K562 (cell line): ENCODE results near the gene HAS3. TPM values are rescaled to one million over a fixed set of nuclear protein-coding genes. Genes with fewer than 3 reads are reported as not detected.

Experiments used
- ASH1L ChIP-seq: fragments of 450-650 bp; IDR thresholded peaks from 2 replicates; pipeline ENCODE4 v1.6.1; 2018; ENCODE audit warnings: borderline replicate concordance, mild to moderate bottlenecking, low read depth; ENCODE audit not compliant: partially characterized antibody
- ATF7 ChIP-seq: fragments of 450-650 bp; IDR thresholded peaks from 2 replicates; pipeline ENCODE4 v1.7.1; 2014; ENCODE audit warnings: mild to moderate bottlenecking, moderate library complexity
- CBFA2T3 ChIP-seq: fragments of 450-650 bp; IDR thresholded peaks from 2 replicates; pipeline ENCODE4 v1.6.1; 2017
- CREM ChIP-seq: IDR thresholded peaks from 2 replicates; pipeline ENCODE4 v1.6.1; 2014; ENCODE audit warnings: antibody characterized with exemption, low read depth
- FOS ChIP-seq: IDR thresholded peaks from 3 replicates; pipeline ENCODE4 v1.6.1; 2011; ENCODE audit not compliant: insufficient read length; ENCODE audit errors: extremely low read depth
- FOXM1 ChIP-seq, 2 experiments: fragments of 450-650 bp in 1 of 2; sonication (generic) in 1 of 2; formaldehyde crosslinking in 1 of 2; IDR thresholded peaks; 2 replicates each; pipeline versions ENCODE4 v1.6.1 to v1.9.0; 2017 to 2022; ENCODE audit warnings: low read depth in 2 of 2, mild to moderate bottlenecking in 2 of 2, missing genetic modification reagents in 1 of 2, moderate library complexity in 1 of 2
- HDAC2 ChIP-seq: fragments of 450-650 bp; IDR thresholded peaks from 2 replicates; pipeline ENCODE4 v1.6.1; 2016; ENCODE audit warnings: mild to moderate bottlenecking
- HMGN3 ChIP-seq: IDR thresholded peaks from 2 replicates; pipeline ENCODE4 v1.6.1; 2011; ENCODE audit warnings: borderline replicate concordance, low read depth, mild to moderate bottlenecking, mixed read lengths, low read length; ENCODE audit not compliant: insufficient read length; ENCODE audit errors: extremely low read depth
- JUN ChIP-seq, 2 experiments: sonication (generic) in 1 of 2; formaldehyde crosslinking in 1 of 2; IDR thresholded peaks; 2 replicates each; pipeline versions ENCODE4 v1.6.1 to v1.8.0; 2012 to 2022; ENCODE audit warnings: borderline replicate concordance in 2 of 2, mild to moderate bottlenecking in 2 of 2, improper control_type of control experiment in 1 of 2, low read depth in 1 of 2, low read length in 1 of 2, missing genetic modification reagents in 1 of 2
- JUND ChIP-seq, 2 experiments: IDR thresholded peaks; 2 replicates in 1 of 2; 3 replicates in 1 of 2; pipeline ENCODE4 v1.6.1; 2011; ENCODE audit warnings: borderline replicate concordance in 2 of 2, low read depth in 2 of 2, low read length in 2 of 2, improper control_type of control experiment in 1 of 2, missing biosample characterization in 1 of 2, missing genetic modification characterization in 1 of 2, missing genetic modification reagents in 1 of 2
- KDM1A ChIP-seq, 2 experiments: fragments of 450-650 bp; IDR thresholded peaks; 2 replicates each; pipeline ENCODE4 v1.6.1; 2016; ENCODE audit warnings: mild to moderate bottlenecking in 2 of 2
- KHSRP ChIP-seq: fragments of 450-650 bp; IDR thresholded peaks from 2 replicates; pipeline ENCODE4 v1.6.1; 2017
- LCOR ChIP-seq: sonication (generic); formaldehyde crosslinking; IDR thresholded peaks from 2 replicates; pipeline ENCODE4 v1.8.0; 2022; ENCODE audit warnings: mild to moderate bottlenecking, missing genetic modification reagents
- MAFF ChIP-seq: IDR thresholded peaks from 2 replicates; pipeline ENCODE4 v1.6.1; 2012; ENCODE audit warnings: low read length, improper control_type of control experiment
- MCM2 ChIP-seq: fragments of 450-650 bp; IDR thresholded peaks from 2 replicates; pipeline ENCODE4 v1.6.1; 2017; ENCODE audit warnings: low read depth, mild to moderate bottlenecking
- NCOR1 ChIP-seq: fragments of 450-650 bp; IDR thresholded peaks from 2 replicates; pipeline ENCODE4 v1.6.1; 2016; ENCODE audit warnings: mild to moderate bottlenecking, moderate library complexity
- NFIC ChIP-seq: fragments of 450-650 bp; IDR thresholded peaks from 2 replicates; pipeline ENCODE4 v1.6.1; 2017; ENCODE audit warnings: mild to moderate bottlenecking, inconsistent platforms
- STAT5A ChIP-seq: IDR thresholded peaks from 2 replicates; pipeline ENCODE4 v1.6.1; 2012; ENCODE audit warnings: low read length, inconsistent platforms, borderline replicate concordance
- TAF15 ChIP-seq: fragments of 200-400 bp; formaldehyde crosslinking; IDR thresholded peaks from 2 replicates; pipeline ENCODE4 v1.6.1; 2017; ENCODE audit warnings: mild to moderate bottlenecking, low read depth, low read length, moderate library complexity
- TAL1 ChIP-seq: fragments of 450-650 bp; IDR thresholded peaks from 2 replicates; pipeline ENCODE4 v1.6.1; 2016; ENCODE audit warnings: mild to moderate bottlenecking
- TEAD4 ChIP-seq, 2 experiments: sonication (generic) in 1 of 2; formaldehyde crosslinking in 1 of 2; IDR thresholded peaks; 2 replicates each; pipeline versions ENCODE4 v1.6.1 to v1.8.0; 2012 to 2022; ENCODE audit warnings: borderline replicate concordance in 1 of 2, inconsistent platforms in 1 of 2, low read length in 1 of 2, mild to moderate bottlenecking in 1 of 2, missing genetic modification reagents in 1 of 2
- ZC3H8 ChIP-seq: fragments of 450-650 bp; IDR thresholded peaks from 2 replicates; pipeline ENCODE4 v1.6.1; 2017
- ZKSCAN3 ChIP-seq: fragments of 250-450 bp; sonication (Bioruptor Pico); IDR thresholded peaks from 2 replicates; pipeline ENCODE4 v1.4.0; 2020
- ZNF408 ChIP-seq: fragments of 250-450 bp; sonication (Bioruptor Pico); IDR thresholded peaks from 2 replicates; pipeline ENCODE4 v1.4.0; 2020; ENCODE audit warnings: low read depth, mild to moderate bottlenecking, moderate library complexity
- ZNF695 ChIP-seq: fragments of 450-650 bp; formaldehyde crosslinking; IDR thresholded peaks from 2 replicates; pipeline ENCODE4 v1.4.0; 2020; ENCODE audit warnings: mild to moderate bottlenecking, moderate library complexity
- ZZZ3 ChIP-seq: fragments of 450-650 bp; IDR thresholded peaks from 2 replicates; pipeline ENCODE4 v1.6.1; 2016; ENCODE audit warnings: antibody characterized with exemption, mild to moderate bottlenecking, moderate library complexity
- polyA plus RNA-seq, 8 experiments: library from polyadenylated mRNA; depleted of rRNA in 4 of 8; stranded (reverse) in 5 of 8; unstranded in 3 of 8; fragments of >200 nt; fragmentation: Nextera tagmentation in 2 of 8; fragmentation: Illumina TruSeq in 1 of 8; extraction: Ambion mirVana in 2 of 8; extraction: Trizol in 1 of 8; gene quantifications; 2 replicates each; pipeline versions ENCODE4 v1.2.1 to v1.2.3, GENCODE V29; 2011 to 2014; ENCODE audit warnings: inconsistent platforms in 1 of 8, missing spikeins in 1 of 8
- total RNA-seq, 7 experiments: library from RNA; depleted of rRNA in 6 of 7; stranded (reverse); fragments of >200 nt in 6 of 7; fragmentation: Illumina TruSeq in 2 of 7; extraction: Trizol in 2 of 7; gene quantifications; 2 replicates each; pipeline versions ENCODE4 v1.2.1 to v1.2.3, GENCODE V29; 2011 to 2021; ENCODE audit warnings: low replicate concordance in 1 of 7
- TF ChIP-seq, protein P1 (sequence below): sonication (generic); formaldehyde crosslinking; IDR thresholded peaks from 2 replicates; pipeline ENCODE4 v1.8.0; 2022; ENCODE audit warnings: missing genetic modification reagents, mild to moderate bottlenecking, moderate library complexity, borderline replicate concordance
- TF ChIP-seq, protein P2 (sequence below), 2 experiments: fragments of 250-450 bp in 1 of 2; fragments of 450-650 bp in 1 of 2; sonication (Bioruptor Pico) in 1 of 2; IDR thresholded peaks; 2 replicates each; pipeline versions ENCODE4 v1.6.1 to v1.8.0; 2016 to 2021; ENCODE audit warnings: mild to moderate bottlenecking in 2 of 2, moderate library complexity in 2 of 2, missing compliant biosample characterization in 1 of 2, missing genetic modification characterization in 1 of 2

Gene HAS3
- total and polyA plus RNA-seq, 9 of the 15 experiments (the other 6 are each of a cell fraction or from before 2014, with no cell fraction given), result 0.04 to 0.33 (median 0.13) TPM; not detected in 1

DNA sequence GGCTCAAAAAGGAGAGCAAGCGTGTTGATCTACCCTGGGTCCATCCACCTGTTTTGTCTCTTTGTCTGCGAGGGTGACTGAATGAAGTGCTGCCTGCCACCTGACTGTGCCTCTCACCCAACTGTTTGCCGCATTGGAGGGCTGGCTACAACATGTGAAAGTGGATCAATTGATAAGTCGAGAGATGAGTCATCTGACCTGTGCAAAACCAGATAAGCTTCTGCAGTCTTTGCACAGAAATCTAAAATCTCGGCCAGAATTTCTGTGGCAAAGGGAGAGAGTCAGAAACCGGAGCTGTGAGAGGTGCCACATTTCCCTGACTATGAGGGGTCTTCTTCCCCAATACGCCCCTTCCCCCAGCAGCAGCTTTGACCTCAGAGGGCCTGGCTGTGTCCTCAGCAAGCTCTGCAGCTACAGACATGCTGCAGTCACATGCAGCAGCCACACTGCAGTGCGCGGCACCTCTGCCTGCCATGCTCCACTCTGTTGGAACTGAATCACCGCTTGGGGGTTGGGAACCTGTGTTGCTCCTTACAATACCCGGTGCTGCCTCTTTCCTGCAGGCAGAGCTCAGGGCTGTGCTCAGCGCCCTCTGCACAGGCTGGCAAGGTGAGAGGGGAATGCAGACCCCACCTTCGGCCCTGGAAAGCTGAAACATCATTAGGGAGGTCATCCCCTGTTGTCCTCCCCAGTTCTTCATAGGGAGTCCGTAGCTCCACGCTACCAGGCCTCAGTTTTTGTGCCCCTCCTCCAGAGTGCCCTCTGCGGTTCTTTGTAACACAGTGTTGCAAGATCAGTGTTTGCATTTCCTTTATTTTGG lies 16.2 kb upstream of the HAS3 start (continued):
- TF ChIP-seq, protein P1, sequence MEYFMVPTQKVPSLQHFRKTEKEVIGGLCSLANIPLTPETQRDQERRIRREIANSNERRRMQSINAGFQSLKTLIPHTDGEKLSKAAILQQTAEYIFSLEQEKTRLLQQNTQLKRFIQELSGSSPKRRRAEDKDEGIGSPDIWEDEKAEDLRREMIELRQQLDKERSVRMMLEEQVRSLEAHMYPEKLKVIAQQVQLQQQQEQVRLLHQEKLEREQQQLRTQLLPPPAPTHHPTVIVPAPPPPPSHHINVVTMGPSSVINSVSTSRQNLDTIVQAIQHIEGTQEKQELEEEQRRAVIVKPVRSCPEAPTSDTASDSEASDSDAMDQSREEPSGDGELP (CRISPR knock-in tag), result peak; percentile 50; the same call in 1 of the 2 replicates
- 0 out of 2 replicates have a peak, but pooled peaks have one; percentile 21 for TF ChIP-seq NFIC
- TF ChIP-seq HDAC2, result peak; percentile 79; the same call in 1 of the 2 replicates
- no peak for TF ChIP-seq TAF15
- TF ChIP-seq ZZZ3, result no peak
- TF ChIP-seq FOXM1 (IDR thresholded peaks at IDR 0.05; ENCODE audit: low read depth), result peak; percentile 25; the same call in 1 of the 2 replicates
- no peak for TF ChIP-seq FOXM1 (CRISPR knock-in tag; IDR thresholded peaks at IDR 0.05; ENCODE audit: low read depth)
- TF ChIP-seq TEAD4 (IDR thresholded peaks at IDR 0.05; ENCODE audit: low read length), result peak; percentile 86
- TF ChIP-seq TEAD4 (CRISPR knock-in tag; IDR thresholded peaks at IDR 0.05; ENCODE audit: borderline replicate concordance), result no peak
- TF ChIP-seq ZNF695 (CRISPR knock-in tag), result no peak
- no peak for TF ChIP-seq ZKSCAN3 (CRISPR knock-in tag)
- peak; percentile 16; the same call in 1 of the 2 replicates for TF ChIP-seq MAFF
- TF ChIP-seq FOS, result peak; percentile 67
- TF ChIP-seq, protein P2, sequence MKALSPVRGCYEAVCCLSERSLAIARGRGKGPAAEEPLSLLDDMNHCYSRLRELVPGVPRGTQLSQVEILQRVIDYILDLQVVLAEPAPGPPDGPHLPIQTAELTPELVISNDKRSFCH (CRISPR knock-in tag; IDR thresholded peaks at IDR 0.05), result no peak
- TF ChIP-seq, protein P2 (tag; IDR thresholded peaks at IDR 0.05), result no peak
- no peak for TF ChIP-seq ZC3H8
- TF ChIP-seq TAL1, result peak; percentile 77
- 0 out of 2 replicates have a peak, but pooled peaks have one; percentile 33 for TF ChIP-seq CREM
- peak; percentile 93 for TF ChIP-seq JUN (IDR thresholded peaks at IDR 0.05; ENCODE audit: borderline replicate concordance, low read depth, low read length)
- no peak for TF ChIP-seq JUN (CRISPR knock-in tag; IDR thresholded peaks at IDR 0.05; ENCODE audit: borderline replicate concordance)
- TF ChIP-seq MCM2, result no peak
- TF ChIP-seq KDM1A (IDR thresholded peaks at IDR 0.05), result peak; percentile 84 to 91
- TF ChIP-seq HMGN3, result peak; percentile 37
- no peak for TF ChIP-seq KHSRP
- TF ChIP-seq LCOR (CRISPR knock-in tag), result no peak
- no peak for TF ChIP-seq ZNF408 (CRISPR knock-in tag)
- TF ChIP-seq ATF7, result peak; percentile 49; the same call in 1 of the 2 replicates
- peak; percentile 28; the same call in 1 of the 2 replicates for TF ChIP-seq STAT5A
- no peak for TF ChIP-seq ASH1L
- peak; percentile 99 for TF ChIP-seq JUND (IDR thresholded peaks at IDR 0.05; ENCODE audit: borderline replicate concordance, low read depth, low read length)
- peak; percentile 97; the same call in 2 of the 3 replicates for TF ChIP-seq JUND (tag; IDR thresholded peaks at IDR 0.05; ENCODE audit: borderline replicate concordance, low read depth, low read length)
- TF ChIP-seq CBFA2T3, result peak; percentile 89
- TF ChIP-seq NCOR1, result peak; percentile 64
